Fibroblast of gingiva (primary cell): Measurements from ENCODE around the gene SDS.

ENCODE experiments used
- DNase-seq: peaks from one replicate; pipeline ENCODE4 v3.0.0-alpha.2; 2011; ENCODE audit warnings: low read depth

SDS gene

GRCh38 chr12:113398346-113399290 is 5.1 kb downstream of the SDS start:
- DNase-seq = no peak

- no peak for DNase-seq
Observed at GRCh38 chr12:113397497-113398197, 6.0 kb downstream of the SDS start.

GRCh38 chr12:113396828-113397496 is 6.7 kb downstream of the SDS start:
- no peak for DNase-seq

- no peak for DNase-seq
Observed at GRCh38 chr12:113396200-113396599, 7.5 kb downstream of the SDS start.

GRCh38 chr12:113395119-113395518 is 8.6 kb downstream of the SDS start:
- DNase-seq = no peak

- DNase-seq = no peak
Observed at GRCh38 chr12:113393749-113394148, 9.9 kb downstream of the SDS start.

- DNase-seq = no peak
Observed at GRCh38 chr12:113392988-113393579, 10.6 kb downstream of the SDS start.

- no peak for DNase-seq
Observed at GRCh38 chr12:113392520-113392919, 11.2 kb downstream of the SDS start.

GRCh38 chr12:113391650-113392337 is 11.9 kb downstream of the SDS start:
- no peak for DNase-seq

GRCh38 chr12:113391145-113391544 is 12.5 kb downstream of the SDS start:
- DNase-seq = no peak

- no peak for DNase-seq
Observed at GRCh38 chr12:113390064-113391043, 13.3 kb downstream of the SDS start.

- DNase-seq = no peak
Observed at GRCh38 chr12:113388351-113388750, 15.3 kb downstream of the SDS start.

- DNase-seq = no peak
Observed at GRCh38 chr12:113387631-113388030, 16.1 kb downstream of the SDS start.

- DNase-seq = no peak
Observed at GRCh38 chr12:113386866-113387566, 16.7 kb downstream of the SDS start.

GRCh38 chr12:113385282-113385882 is 18.3 kb downstream of the SDS start:
- DNase-seq = no peak

GRCh38 chr12:113384778-113385177 is 18.9 kb downstream of the SDS start:
- no peak for DNase-seq

GRCh38 chr12:113382206-113382605 is 21.5 kb downstream of the SDS start:
- DNase-seq = no peak

- no peak for DNase-seq
Observed at GRCh38 chr12:113381220-113381619, 22.5 kb downstream of the SDS start.

GRCh38 chr12:113378291-113378690 is 25.4 kb downstream of the SDS start:
- DNase-seq = no peak
